Body of pancreas (tissue), 4 donors: ENCODE results near the gene CX3CL1.

ENCODE experiments used
- POLR2A ChIP-seq, 3 donors: fragments of 450-650 bp; IDR thresholded peaks; one replicate each; pipeline ENCODE4 v1.6.1; 2016; ENCODE audit warnings: antibody characterized with exemption in 3 of 3, mild to moderate bottlenecking in 2 of 3
- TF ChIP-seq, protein P1 (sequence below), 7 experiments: fragments of 450-650 bp in 4 of 7; fragments of 200-600 bp in 3 of 7; sonication (generic) in 3 of 7; IDR thresholded peaks; one replicate each; pipeline ENCODE4 v1.5.1; 2016 to 2019; ENCODE audit warnings: antibody characterized with exemption in 7 of 7

DNA sequence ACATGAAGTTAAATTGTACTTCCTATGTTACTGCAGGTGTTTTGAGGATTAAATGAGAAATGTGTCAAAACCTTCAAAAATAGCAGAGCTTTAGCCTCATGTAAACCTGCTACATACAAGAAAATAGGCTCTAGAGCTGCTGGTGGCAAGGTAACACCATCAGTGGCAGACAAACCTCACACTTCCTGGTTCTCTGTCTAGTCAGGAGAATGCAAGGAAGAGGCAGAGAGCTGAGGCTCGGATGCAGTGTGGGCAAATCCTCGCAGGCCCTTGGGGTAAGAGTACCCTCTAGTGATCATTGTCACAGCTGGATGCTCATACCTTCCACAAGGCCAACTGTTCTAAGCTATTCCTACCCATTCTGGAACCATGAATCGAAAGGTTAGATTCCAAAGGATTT, 60.7 kb downstream of the CX3CL1 start:
- TF ChIP-seq, protein P1, sequence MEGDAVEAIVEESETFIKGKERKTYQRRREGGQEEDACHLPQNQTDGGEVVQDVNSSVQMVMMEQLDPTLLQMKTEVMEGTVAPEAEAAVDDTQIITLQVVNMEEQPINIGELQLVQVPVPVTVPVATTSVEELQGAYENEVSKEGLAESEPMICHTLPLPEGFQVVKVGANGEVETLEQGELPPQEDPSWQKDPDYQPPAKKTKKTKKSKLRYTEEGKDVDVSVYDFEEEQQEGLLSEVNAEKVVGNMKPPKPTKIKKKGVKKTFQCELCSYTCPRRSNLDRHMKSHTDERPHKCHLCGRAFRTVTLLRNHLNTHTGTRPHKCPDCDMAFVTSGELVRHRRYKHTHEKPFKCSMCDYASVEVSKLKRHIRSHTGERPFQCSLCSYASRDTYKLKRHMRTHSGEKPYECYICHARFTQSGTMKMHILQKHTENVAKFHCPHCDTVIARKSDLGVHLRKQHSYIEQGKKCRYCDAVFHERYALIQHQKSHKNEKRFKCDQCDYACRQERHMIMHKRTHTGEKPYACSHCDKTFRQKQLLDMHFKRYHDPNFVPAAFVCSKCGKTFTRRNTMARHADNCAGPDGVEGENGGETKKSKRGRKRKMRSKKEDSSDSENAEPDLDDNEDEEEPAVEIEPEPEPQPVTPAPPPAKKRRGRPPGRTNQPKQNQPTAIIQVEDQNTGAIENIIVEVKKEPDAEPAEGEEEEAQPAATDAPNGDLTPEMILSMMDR (IDR thresholded peaks at IDR 0.05), result no peak
- no peak for TF ChIP-seq POLR2A (IDR thresholded peaks at IDR 0.05)
